Peyer's patch (tissue), 4 donors: ENCODE measurements around the gene BEST4.

Experiments
- CTCF ChIP-seq, 6 experiments: fragments of 450-650 bp in 4 of 6; fragments of 200-600 bp in 2 of 6; sonication (generic) in 1 of 6; IDR thresholded peaks; one replicate each; pipeline ENCODE4 v1.5.1; 2017 to 2019; ENCODE audit warnings: antibody characterized with exemption in 6 of 6, mild to moderate bottlenecking in 3 of 6, moderate library complexity in 1 of 6
- POLR2A ChIP-seq, 2 donors: fragments of 450-650 bp; IDR thresholded peaks; one replicate each; pipeline ENCODE4 v1.5.1; 2017; ENCODE audit warnings: antibody characterized with exemption in 2 of 2, mild to moderate bottlenecking in 2 of 2, moderate library complexity in 2 of 2

- TF ChIP-seq CTCF (IDR thresholded peaks at IDR 0.05): no peak
- TF ChIP-seq POLR2A (IDR thresholded peaks at IDR 0.05): no peak
Observed at GRCh38 chr1:44826375-44827196, 38.6 kb upstream of the BEST4 start.
